ENCODE data around the gene SELENOS.

- TF ChIP-seq CTCF (IDR thresholded peaks at IDR 0.05): no peak
- no peak for TF ChIP-seq POLR2A (IDR thresholded peaks at IDR 0.05)
Observed at GRCh38 chr15:101293122-101293521, 15.8 kb upstream of the SELENOS start.

Measured in adrenal gland (tissue), 5 donors.